GM18909 (cell line): Measurements from ENCODE around the gene MPI.
"Not testable (repeated sequence)": the region's sequence is repeated elsewhere in the genome, so short reads cannot be mapped to it uniquely, and the experiment has no call there.

ENCODE experiments used
- ATAC-seq: cut with Tn5 transposase; IDR thresholded peaks from one replicate; pipeline ENCODE4 v1.9.1; 2021; ENCODE audit warnings: mild to moderate bottlenecking; ENCODE audit not compliant: unreplicated experiment, poor library complexity

Gene MPI

GRCh38 chr15:74920456-74920855 lies 30.6 kb downstream of the MPI start:
- no peak for ATAC-seq

GRCh38 chr15:74924525-74924924 lies 34.7 kb downstream of the MPI start:
- ATAC-seq = no peak

- ATAC-seq = no peak
Measured at GRCh38 chr15:74928771-74929198, 38.9 kb downstream of the MPI start.

- no peak for ATAC-seq
Measured at GRCh38 chr15:74933573-74933972, 43.7 kb downstream of the MPI start.

GRCh38 chr15:74935193-74935592 lies 45.4 kb downstream of the MPI start:
- not testable (repeated sequence) for ATAC-seq

- no peak for ATAC-seq
Measured at GRCh38 chr15:74937272-74937589, 47.4 kb downstream of the MPI start.

GRCh38 chr15:74937590-74938371 lies 47.9 kb downstream of the MPI start, which contains the start of gene COX5A:
TSS of gene COX5A (minus strand) at chr15:74938073. CDS start at chr15:74938014, 59 bp downstream.
- ATAC-seq = peak; percentile 89

- no peak for ATAC-seq
Measured at GRCh38 chr15:74950078-74950908, 60.5 kb downstream of the MPI start.

GRCh38 chr15:74951006-74951405 lies 61.2 kb downstream of the MPI start:
- no peak for ATAC-seq
